Measurements from ENCODE around the gene SPINDOC. TPM values are rescaled to one million over a fixed set of nuclear protein-coding genes. Genes with fewer than 3 reads are reported as not detected.

Gene SPINDOC
- polyA plus RNA-seq, 1 of the 3 experiments (the other 2 are of a cell fraction), result 45.0 TPM

DNA sequence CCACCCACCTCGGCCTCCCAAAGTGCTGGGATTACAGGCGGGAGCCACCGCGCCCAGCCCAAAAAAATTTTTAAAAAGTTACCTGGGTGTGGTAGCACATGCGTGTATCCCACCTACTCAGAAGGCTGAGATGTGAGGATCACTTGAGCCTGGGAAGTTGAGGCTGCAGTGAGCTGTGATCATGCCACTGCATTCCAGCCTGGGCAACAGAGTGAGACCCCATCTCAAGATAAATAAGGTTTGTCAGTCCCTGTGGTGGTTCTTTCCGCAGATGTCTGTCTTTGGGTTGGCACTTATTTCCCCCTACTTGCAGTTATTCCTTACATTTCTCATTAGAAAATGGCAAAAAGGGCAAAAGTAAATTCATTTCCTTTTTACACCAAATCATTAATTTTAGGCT is 33.6 kb downstream of the SPINDOC start:
- Histone ChIP-seq H3F3A (replicated peaks; ENCODE audit: insufficient read depth) (peaks cover 25% of the 10 kb centered on the region), H3K79me2 (ENCODE audit: insufficient read depth) (peaks cover 100% of the 10 kb centered on the region), H4K20me1 (ENCODE audit: insufficient read depth) (peaks cover 88% of the 10 kb centered on the region), H3K4me3 (ENCODE audit: low read depth in 2 of 2, low read length in 1 of 2) (no peak overlapping the region), H3K4me2 (no peak overlapping the region), H3K27ac (ENCODE audit: low read depth in 2 of 2, low read length in 1 of 2) (no peak overlapping the region), H3K4me1 (ENCODE audit: control insufficient read depth in 1 of 2, insufficient read depth in 2 of 2, low read depth in 1 of 2, low read length in 1 of 2) (peaks cover 0 to 21% of the 10 kb centered on the region in 2 experiments; a peak in 2 of 4 replicates), H3K9ac (no peak overlapping the region), H2AFZ (ENCODE audit: low read depth) (no peak overlapping the region), H3K9me3 (no peaks in the 10 kb centered on the region), H3K36me3 (replicated peaks in 1 of 2; ENCODE audit: control insufficient read depth in 1 of 2, insufficient read depth in 2 of 2, low read length in 1 of 2) (peaks cover 12 to 16% of the 10 kb centered on the region in 2 experiments), H3K27me3 (ENCODE audit: insufficient read depth) (no peaks in the 10 kb centered on the region), H3K9me2 (no peaks in the 10 kb centered on the region)
- 100% methylated on average over 6 of the region's 6 CpGs for WGBS (ENCODE audit: low lambda C conversion rate)
- DNase-seq, result no peak
- TF ChIP-seq FOXM1 (IDR thresholded peaks at IDR 0.05; ENCODE audit: low read depth), result no peak
- TF ChIP-seq SMC3 (IDR thresholded peaks at IDR 0.05; ENCODE audit: low read depth, low read length), result no peak
- no peak for TF ChIP-seq YY1 (IDR thresholded peaks at IDR 0.05; ENCODE audit: low read depth)
- TF ChIP-seq PBX3 (IDR thresholded peaks at IDR 0.05), result no peak
- no peak for TF ChIP-seq JUND (IDR thresholded peaks at IDR 0.05)
- no peak for TF ChIP-seq REST (IDR thresholded peaks at IDR 0.05; ENCODE audit: low read depth, low read length)
- TF ChIP-seq SIN3A (IDR thresholded peaks at IDR 0.05; ENCODE audit: borderline replicate concordance, low read depth, low read length), result no peak
- no peak for TF ChIP-seq TAF1 (IDR thresholded peaks at IDR 0.05; ENCODE audit: borderline replicate concordance, low read depth, low read length)
- TF ChIP-seq EP300 (IDR thresholded peaks at IDR 0.05; ENCODE audit: borderline replicate concordance in 1 of 2, low read depth in 1 of 2, low read length in 1 of 2), result no peak
- no peak for TF ChIP-seq ELF1 (IDR thresholded peaks at IDR 0.05)
- no peak for TF ChIP-seq RXRA (IDR thresholded peaks at IDR 0.05; ENCODE audit: borderline replicate concordance, low read depth)
- TF ChIP-seq, protein P1, sequence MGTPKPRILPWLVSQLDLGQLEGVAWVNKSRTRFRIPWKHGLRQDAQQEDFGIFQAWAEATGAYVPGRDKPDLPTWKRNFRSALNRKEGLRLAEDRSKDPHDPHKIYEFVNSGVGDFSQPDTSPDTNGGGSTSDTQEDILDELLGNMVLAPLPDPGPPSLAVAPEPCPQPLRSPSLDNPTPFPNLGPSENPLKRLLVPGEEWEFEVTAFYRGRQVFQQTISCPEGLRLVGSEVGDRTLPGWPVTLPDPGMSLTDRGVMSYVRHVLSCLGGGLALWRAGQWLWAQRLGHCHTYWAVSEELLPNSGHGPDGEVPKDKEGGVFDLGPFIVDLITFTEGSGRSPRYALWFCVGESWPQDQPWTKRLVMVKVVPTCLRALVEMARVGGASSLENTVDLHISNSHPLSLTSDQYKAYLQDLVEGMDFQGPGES (IDR thresholded peaks at IDR 0.05; ENCODE audit: low read depth, low read length), result no peak
- no peak for TF ChIP-seq CHD2 (IDR thresholded peaks at IDR 0.05; ENCODE audit: low read length, partially characterized antibody)
- no peak for TF ChIP-seq GATA2 (CRISPR knock-in tag; IDR thresholded peaks at IDR 0.05)
- no peak for TF ChIP-seq POLR2AphosphoS5 (IDR thresholded peaks at IDR 0.05; ENCODE audit: low read depth, low read length)
- POLR2A ChIA-PET, result no interaction called here
- CTCF ChIA-PET, result interaction anchor here (0.6 to 1.1 kb wide), 3 partner anchors 9 to 60 kb away, joined by 3 to 5 read pairs (median 3); partner anchors contain the start of gene MARK2
